IMR-90 (cell line): Measurements from ENCODE around the gene TTC7B.

Experiments used
- BHLHE40 ChIP-seq: fragments of 150-350 bp; IDR thresholded peaks from 2 replicates; pipeline ENCODE4 v1.6.1; 2016; ENCODE audit warnings: mild to moderate bottlenecking, low read depth, low read length
- CHD1 ChIP-seq: IDR thresholded peaks from 2 replicates; pipeline ENCODE4 v1.6.1; 2012; ENCODE audit warnings: low read depth, low read length, improper control_type of control experiment
- CTCF ChIP-seq: conservative IDR thresholded peaks from 2 replicates; pipeline ENCODE4 v1.5.1; 2012; ENCODE audit warnings: mild to moderate bottlenecking, low read depth, low read length, improper control_type of control experiment
- FOS ChIP-seq: fragments of 150-350 bp; IDR thresholded peaks from 2 replicates; pipeline ENCODE4 v1.6.1; 2016; ENCODE audit warnings: low read depth, low read length
- MAFK ChIP-seq: IDR thresholded peaks from 2 replicates; pipeline ENCODE4 v1.6.1; 2012; ENCODE audit warnings: low read depth, low read length, improper control_type of control experiment
- MAZ ChIP-seq: IDR thresholded peaks from 2 replicates; pipeline ENCODE4 v1.6.1; 2012; ENCODE audit warnings: low read depth, mild to moderate bottlenecking, low read length, improper control_type of control experiment, moderate library complexity, borderline replicate concordance
- POLR2A ChIP-seq: IDR thresholded peaks from 2 replicates; pipeline ENCODE4 v1.6.1; 2012; ENCODE audit warnings: mild to moderate bottlenecking, low read depth, low read length
- RCOR1 ChIP-seq: IDR thresholded peaks from 2 replicates; pipeline ENCODE4 v1.6.1; 2012; ENCODE audit warnings: mild to moderate bottlenecking, low read length, improper control_type of control experiment; ENCODE audit not compliant: insufficient replicate concordance
- TF ChIP-seq, protein P1 (sequence below): fragments of 150-350 bp; IDR thresholded peaks from 2 replicates; pipeline ENCODE4 v1.6.1; 2017; ENCODE audit warnings: mild to moderate bottlenecking, antibody characterized with exemption, low read length, low read depth

DNA sequence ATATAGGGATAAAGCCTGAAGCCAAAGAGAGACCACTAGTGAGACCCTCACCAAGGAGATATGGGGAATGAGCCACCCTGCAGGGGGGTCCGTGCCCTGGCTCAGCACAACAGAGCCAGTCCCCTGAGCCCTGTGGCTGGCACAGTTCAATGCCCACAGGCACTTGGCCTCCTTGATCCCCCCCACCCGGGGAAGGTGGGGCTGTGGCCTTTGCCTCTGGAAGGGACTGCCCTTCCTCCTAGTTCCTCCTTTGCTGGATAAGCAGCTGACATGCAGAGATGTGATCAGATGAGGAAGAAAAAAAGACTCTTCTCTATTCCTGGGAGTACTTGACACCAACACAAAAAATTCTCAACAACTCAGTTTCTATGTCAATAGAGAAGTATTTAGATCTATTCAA is 19.9 kb downstream of the TTC7B start:
- no peak for TF ChIP-seq POLR2A
- no peak for TF ChIP-seq RCOR1
- TF ChIP-seq CTCF = no peak
- no peak for TF ChIP-seq BHLHE40
- TF ChIP-seq, protein P1, sequence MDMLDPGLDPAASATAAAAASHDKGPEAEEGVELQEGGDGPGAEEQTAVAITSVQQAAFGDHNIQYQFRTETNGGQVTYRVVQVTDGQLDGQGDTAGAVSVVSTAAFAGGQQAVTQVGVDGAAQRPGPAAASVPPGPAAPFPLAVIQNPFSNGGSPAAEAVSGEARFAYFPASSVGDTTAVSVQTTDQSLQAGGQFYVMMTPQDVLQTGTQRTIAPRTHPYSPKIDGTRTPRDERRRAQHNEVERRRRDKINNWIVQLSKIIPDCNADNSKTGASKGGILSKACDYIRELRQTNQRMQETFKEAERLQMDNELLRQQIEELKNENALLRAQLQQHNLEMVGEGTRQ = no peak
- no peak for TF ChIP-seq MAFK
- TF ChIP-seq CHD1 = no peak
- TF ChIP-seq MAZ = no peak
- TF ChIP-seq FOS = no peak
